BE2C (cell line): Measurements from ENCODE around the gene ZNF768.

Experiments used
- DNase-seq: peaks from one replicate; pipeline ENCODE4 v3.0.0-alpha.2; 2020
- H3K27me3 ChIP-seq: fragments of 250-450 bp; sonication (Bioruptor Pico); 2 replicates; pipeline ENCODE4 v1.5.1; 2020; ENCODE audit warnings: mild to moderate bottlenecking
- H3K36me3 ChIP-seq: fragments of 250-450 bp; sonication (Bioruptor Pico); 2 replicates; pipeline ENCODE4 v1.5.1; 2020; ENCODE audit warnings: mild to moderate bottlenecking
- H3K4me1 ChIP-seq: fragments of 250-450 bp; sonication (Bioruptor Pico); 2 replicates; pipeline ENCODE4 v1.5.1; 2020
- H3K4me3 ChIP-seq: 2 replicates; pipeline ENCODE4 v1.5.1; 2011; ENCODE audit warnings: low read depth, low read length
- H3K9me3 ChIP-seq: fragments of 250-450 bp; sonication (Bioruptor Pico); 2 replicates; pipeline ENCODE4 v1.5.1; 2020
- CTCF ChIP-seq: IDR thresholded peaks from 2 replicates; pipeline ENCODE4 v1.5.1; 2012; ENCODE audit warnings: mild to moderate bottlenecking, low read depth, low read length

The ZNF768 gene

GRCh38 chr16:30476991-30477390, 49.4 kb downstream of the ZNF768 start:
- TF ChIP-seq CTCF = no peak
- Histone ChIP-seq H3K4me3 (no peak overlapping the region), H3K36me3 (no peaks in the 10 kb centered on the region), H3K9me3 (no peaks in the 10 kb centered on the region), H3K27me3 (no peaks in the 10 kb centered on the region), H3K4me1 (no peaks in the 10 kb centered on the region)
- no peak for DNase-seq

- no peak overlapping the region for H3K4me3 ChIP-seq
- no peaks in the 10 kb centered on the region for H3K4me1 ChIP-seq
- DNase-seq = no peak
- no peaks in the 10 kb centered on the region for H3K27me3 ChIP-seq
- no peaks in the 10 kb centered on the region for H3K9me3 ChIP-seq
- TF ChIP-seq CTCF = no peak
- H3K36me3 ChIP-seq = no peaks in the 10 kb centered on the region
These were observed 51.7 kb downstream of the ZNF768 start for GRCh38 chr16:30474684-30475083.

- no peaks in the 10 kb centered on the region for H3K4me1 ChIP-seq
- no peak for TF ChIP-seq CTCF
- H3K36me3 ChIP-seq = no peaks in the 10 kb centered on the region
These were observed 52.3 kb downstream of the ZNF768 start for GRCh38 chr16:30474074-30474452.

More at GRCh38 chr16:30474074-30474452, 52.3 kb downstream of the ZNF768 start:
- Histone ChIP-seq H3K27me3 (no peaks in the 10 kb centered on the region), H3K4me3 (no peak overlapping the region), H3K9me3 (no peaks in the 10 kb centered on the region)
- DNase-seq = no peak
